TTC549 (cell line): Measurements from ENCODE around the gene AKAP13.
"Not testable (repeated sequence)": the region's sequence is repeated elsewhere in the genome, so short reads cannot be mapped to it uniquely, and the experiment has no call there.

Source experiments
- FAIRE-seq: peaks from 2 replicates; lab custom pipeline; 2012; peaks lifted over from hg19 to GRCh38; lab: Jason Lieb, UNC

The AKAP13 gene

GRCh38 chr15:85500060-85500708 is 119.8 kb downstream of the AKAP13 start:
- FAIRE-seq, result no peak

GRCh38 chr15:85500729-85501128 is 120.3 kb downstream of the AKAP13 start:
- FAIRE-seq, result no peak

- no peak for FAIRE-seq
These were observed 121.2 kb downstream of the AKAP13 start for GRCh38 chr15:85501574-85501973.

- no peak for FAIRE-seq
These were observed 122.9 kb downstream of the AKAP13 start for GRCh38 chr15:85503151-85503799.

GRCh38 chr15:85504749-85505676 is 124.6 kb downstream of the AKAP13 start:
- peak; percentile 82 for FAIRE-seq

GRCh38 chr15:85507114-85507513 is 126.7 kb downstream of the AKAP13 start:
- no peak for FAIRE-seq

- no peak for FAIRE-seq
These were observed 129.6 kb downstream of the AKAP13 start for GRCh38 chr15:85509973-85510372.

GRCh38 chr15:85514413-85514812 is 134.0 kb downstream of the AKAP13 start:
- FAIRE-seq, result no peak

- FAIRE-seq, result no peak
These were observed 134.8 kb downstream of the AKAP13 start for GRCh38 chr15:85515212-85515611.

- FAIRE-seq, result no peak
These were observed 136.7 kb downstream of the AKAP13 start for GRCh38 chr15:85517086-85517485.

GRCh38 chr15:85518979-85519761 is 138.8 kb downstream of the AKAP13 start:
- FAIRE-seq, result no peak

- FAIRE-seq, result no peak
These were observed 140.2 kb downstream of the AKAP13 start for GRCh38 chr15:85520650-85521049.

- FAIRE-seq, result no peak
These were observed 143.1 kb downstream of the AKAP13 start for GRCh38 chr15:85523530-85523929.

- no peak for FAIRE-seq
These were observed 145.4 kb downstream of the AKAP13 start for GRCh38 chr15:85525755-85526154.

- FAIRE-seq, result no peak
These were observed 147.5 kb downstream of the AKAP13 start for GRCh38 chr15:85527895-85528294.

GRCh38 chr15:85530079-85530478 is 149.7 kb downstream of the AKAP13 start:
- FAIRE-seq, result no peak

GRCh38 chr15:85531083-85531482 is 150.7 kb downstream of the AKAP13 start:
- no peak for FAIRE-seq

- FAIRE-seq, result no peak
These were observed 152.3 kb downstream of the AKAP13 start for GRCh38 chr15:85532689-85533088.

GRCh38 chr15:85534031-85534430 is 153.6 kb downstream of the AKAP13 start:
- FAIRE-seq, result no peak

GRCh38 chr15:85535533-85536330 is 155.3 kb downstream of the AKAP13 start:
- FAIRE-seq, result not testable (repeated sequence)

- no peak for FAIRE-seq
These were observed 155.9 kb downstream of the AKAP13 start for GRCh38 chr15:85536341-85536740.
